Lower leg skin (tissue), 3 donors: ENCODE results near the gene NEU1.

Experiments
- CTCF ChIP-seq, 3 donors: fragments of 450-650 bp; IDR thresholded peaks; one replicate each; pipeline ENCODE4 v1.5.1; 2016; ENCODE audit warnings: antibody characterized with exemption in 3 of 3, mild to moderate bottlenecking in 3 of 3, moderate library complexity in 2 of 3
- POLR2A ChIP-seq, 2 donors: fragments of 450-650 bp; IDR thresholded peaks; one replicate each; pipeline ENCODE4 v1.6.1; 2016 to 2017; ENCODE audit warnings: antibody characterized with exemption in 2 of 2, mild to moderate bottlenecking in 1 of 2, moderate library complexity in 1 of 2

GRCh38 chr6:31813465-31813849 is 49.2 kb downstream of the NEU1 start:
- TF ChIP-seq CTCF (IDR thresholded peaks at IDR 0.05): no peak
- no peak for TF ChIP-seq POLR2A (IDR thresholded peaks at IDR 0.05)
